AG10803 (cell line): ENCODE measurements around the gene FANCE.
"Not testable (repeated sequence)": the region's sequence is repeated elsewhere in the genome, so short reads cannot be mapped to it uniquely, and the experiment has no call there.

Source experiments
- DNase-seq: peaks from one replicate; pipeline ENCODE4 v3.0.0; 2010; ENCODE audit warnings: low read depth
- H3K4me3 ChIP-seq: 2 replicates; pipeline ENCODE4 v1.5.1; 2011; ENCODE audit warnings: mild to moderate bottlenecking, low read length, control low read depth
- CTCF ChIP-seq: conservative IDR thresholded peaks from 2 replicates; pipeline ENCODE4 v1.5.1; 2011; ENCODE audit warnings: mild to moderate bottlenecking, low read length, control low read depth, inconsistent platforms

FANCE gene

GRCh38 chr6:35425284-35425683 lies 26.9 kb upstream of the FANCE start:
- no peak for TF ChIP-seq CTCF
- peak; percentile 97 for DNase-seq
- H3K4me3 ChIP-seq: no peak overlapping the region

GRCh38 chr6:35426074-35426473 lies 26.1 kb upstream of the FANCE start:
- no peak for TF ChIP-seq CTCF
- DNase-seq: no peak
- H3K4me3 ChIP-seq: no peak overlapping the region

- H3K4me3 ChIP-seq: no peak overlapping the region
- no peak for TF ChIP-seq CTCF
- DNase-seq: no peak
These were observed 24.7 kb upstream of the FANCE start for GRCh38 chr6:35427435-35427834.

- TF ChIP-seq CTCF: no peak
- H3K4me3 ChIP-seq: no peak overlapping the region
- DNase-seq: peak; percentile 61
These were observed 24.3 kb upstream of the FANCE start for GRCh38 chr6:35427851-35428321.

GRCh38 chr6:35428421-35429149 lies 23.6 kb upstream of the FANCE start:
- DNase-seq: no peak
- no peak for TF ChIP-seq CTCF
- H3K4me3 ChIP-seq: no peak overlapping the region

GRCh38 chr6:35429463-35429862 lies 22.7 kb upstream of the FANCE start:
- no peak for DNase-seq
- TF ChIP-seq CTCF: no peak
- no peak overlapping the region for H3K4me3 ChIP-seq

- no peak for DNase-seq
- no peak for TF ChIP-seq CTCF
- H3K4me3 ChIP-seq: no peak overlapping the region
These were observed 19.8 kb upstream of the FANCE start for GRCh38 chr6:35432291-35432690.

- not testable (repeated sequence) for H3K4me3 ChIP-seq, DNase-seq
These were observed 19.4 kb upstream of the FANCE start for GRCh38 chr6:35432702-35433101.
